GM18867 (cell line): ENCODE data around the gene EDN2.

Source experiments
- ATAC-seq: cut with Tn5 transposase; IDR thresholded peaks from one replicate; pipeline ENCODE4 v1.9.1; 2021; ENCODE audit warnings: mild to moderate bottlenecking, moderate library complexity; ENCODE audit not compliant: unreplicated experiment

Gene EDN2

DNA sequence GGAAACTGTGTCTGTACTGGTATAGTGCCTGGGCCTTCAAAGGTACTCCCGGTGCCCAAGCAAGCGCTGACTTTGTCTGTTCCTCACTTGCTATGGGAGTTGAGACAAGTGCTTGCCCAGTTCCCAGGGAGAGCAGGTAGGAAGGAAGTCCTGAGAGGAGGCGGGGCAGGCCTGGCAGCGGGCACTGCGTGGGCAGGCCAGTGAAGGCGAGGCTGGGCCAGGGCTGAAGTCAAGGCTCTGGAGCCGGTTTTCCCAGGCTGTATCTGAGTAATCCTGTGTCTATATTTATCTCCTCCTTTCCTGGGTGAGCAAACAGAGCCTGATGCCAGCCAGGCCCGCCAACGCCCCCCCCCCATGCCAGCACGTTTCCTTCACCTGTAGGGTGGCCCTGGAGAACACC lies 15.9 kb upstream of the EDN2 start:
- no peak for ATAC-seq

DNA sequence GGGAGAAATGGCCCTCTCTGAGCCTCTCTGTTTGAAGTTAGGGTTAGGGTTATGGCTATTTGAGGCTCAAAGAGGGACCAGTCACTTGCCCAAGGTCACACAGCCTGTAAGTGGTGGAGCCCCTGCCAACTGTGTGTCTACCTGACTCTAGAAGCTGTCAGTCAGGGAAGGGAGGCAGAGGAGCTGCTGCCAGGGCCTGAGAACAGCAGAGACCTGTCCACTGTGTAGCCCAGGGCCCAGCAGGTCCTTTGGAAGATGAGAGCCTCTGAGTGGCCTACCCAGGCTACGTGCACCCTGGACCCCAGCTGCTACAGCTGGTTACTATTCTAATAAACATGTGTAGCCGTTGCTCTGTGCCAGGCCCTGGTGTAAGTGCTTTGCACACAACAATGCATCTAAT lies 15.1 kb upstream of the EDN2 start:
- no peak for ATAC-seq

DNA sequence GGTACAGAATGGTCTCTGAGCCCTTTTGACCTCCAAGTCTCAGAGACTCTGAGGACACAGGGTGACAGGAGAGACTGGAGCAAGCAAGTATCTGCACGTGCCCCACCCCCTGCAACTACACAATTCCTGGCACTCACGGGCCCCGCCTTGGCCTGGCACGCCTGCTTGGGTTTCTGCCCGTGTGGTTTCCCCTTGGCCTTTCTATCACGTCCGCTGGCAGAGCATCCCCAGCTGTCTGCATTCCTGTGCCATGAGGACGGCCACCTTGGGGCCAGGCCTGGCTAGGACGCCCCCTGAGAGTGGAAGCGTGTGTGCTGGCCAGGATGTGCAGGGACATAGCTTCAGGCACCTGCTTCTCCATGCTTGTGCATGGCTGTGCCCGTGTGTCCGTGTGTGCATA lies 14.3 kb upstream of the EDN2 start:
- ATAC-seq, result no peak

DNA sequence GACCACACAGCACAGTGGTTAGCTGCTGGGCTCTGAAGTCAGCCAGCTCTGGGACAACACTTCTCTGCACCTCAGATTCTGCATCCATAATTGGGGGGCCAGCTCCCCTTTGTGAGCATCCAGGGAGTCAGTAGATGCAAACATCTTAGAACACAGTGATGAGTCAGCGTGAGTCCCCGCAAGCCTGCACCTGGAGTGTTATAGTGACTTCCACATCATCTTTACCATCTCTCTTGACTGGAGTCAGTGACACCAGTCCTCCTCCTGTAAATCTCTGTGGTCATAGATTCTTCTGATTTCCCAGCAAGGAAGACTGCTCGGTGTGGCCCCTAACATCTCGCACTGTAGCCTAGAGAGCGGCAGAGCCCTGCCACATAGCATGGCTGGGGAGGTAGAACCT lies 13.9 kb upstream of the EDN2 start:
- ATAC-seq, result no peak

DNA sequence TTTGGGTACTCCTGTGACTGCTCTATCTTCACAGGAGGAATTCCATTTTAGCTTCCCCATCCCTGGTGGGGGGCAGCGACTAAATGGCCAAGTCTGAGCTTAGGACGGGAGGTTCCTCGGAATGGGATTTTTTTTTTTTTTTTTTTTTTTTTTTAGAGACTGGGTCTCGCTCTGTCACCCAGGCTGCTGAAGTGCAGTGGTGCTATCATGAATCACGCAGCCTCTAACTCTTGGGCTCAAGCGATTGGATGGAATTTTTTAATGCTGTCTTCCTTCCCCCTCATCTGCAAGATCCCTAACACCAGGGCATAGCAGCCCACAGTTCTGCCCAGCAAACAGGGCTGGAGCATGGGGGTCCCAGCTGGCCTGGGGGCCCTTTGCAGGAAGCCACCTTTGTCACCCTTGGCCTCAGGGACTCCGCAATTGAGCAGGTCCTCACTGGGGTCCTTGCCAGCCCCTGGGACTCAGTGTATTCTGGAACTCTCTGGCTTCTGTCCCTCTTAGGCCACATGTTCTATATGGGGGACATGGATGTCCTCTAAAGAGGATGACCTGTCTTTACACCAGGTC lies 13.1 kb upstream of the EDN2 start:
- no peak for ATAC-seq

- no peak for ATAC-seq
Observed at GRCh38 chr1:41497056-41497440, 12.6 kb upstream of the EDN2 start.

GRCh38 chr1:41496080-41497055 lies 11.9 kb upstream of the EDN2 start:
- ATAC-seq, result no peak

DNA sequence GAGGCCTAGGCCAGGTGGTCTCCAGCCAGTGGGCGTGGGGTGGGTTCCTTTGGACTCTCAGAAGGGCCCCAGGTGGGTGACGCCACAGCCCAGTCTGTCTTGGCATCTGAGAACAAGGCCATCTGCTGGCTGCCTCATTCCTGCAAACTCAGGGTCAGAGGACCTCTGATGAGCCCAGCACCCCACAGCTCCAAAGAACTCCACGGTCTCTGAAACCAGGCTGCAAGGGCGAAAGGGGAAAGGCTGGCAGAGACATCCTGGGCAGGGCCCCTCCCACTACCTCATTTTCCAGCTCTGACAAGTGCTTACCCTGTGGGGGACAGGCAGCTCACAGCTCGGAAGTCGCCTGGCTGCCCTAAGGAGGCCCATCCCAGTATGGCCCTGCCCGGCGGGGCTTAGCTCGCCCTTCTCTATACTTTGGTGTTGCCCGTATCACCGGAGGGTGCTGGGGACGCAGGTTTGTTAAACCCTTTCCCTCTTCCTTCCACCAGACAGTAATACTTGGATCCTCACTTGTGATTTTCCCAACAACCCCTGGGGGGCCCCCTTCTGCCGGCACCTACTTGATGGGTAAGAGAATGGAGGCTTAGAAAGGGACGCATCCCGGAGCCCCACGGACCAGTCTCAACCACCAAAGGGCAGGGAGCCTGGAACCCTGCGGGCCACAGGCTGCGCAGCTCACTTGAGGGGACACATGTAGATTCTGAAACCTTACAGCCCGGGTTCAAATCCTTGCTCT lies 10.9 kb upstream of the EDN2 start:
- ATAC-seq, result no peak

GRCh38 chr1:41494351-41495209 lies 10.1 kb upstream of the EDN2 start:
- ATAC-seq, result no peak

DNA sequence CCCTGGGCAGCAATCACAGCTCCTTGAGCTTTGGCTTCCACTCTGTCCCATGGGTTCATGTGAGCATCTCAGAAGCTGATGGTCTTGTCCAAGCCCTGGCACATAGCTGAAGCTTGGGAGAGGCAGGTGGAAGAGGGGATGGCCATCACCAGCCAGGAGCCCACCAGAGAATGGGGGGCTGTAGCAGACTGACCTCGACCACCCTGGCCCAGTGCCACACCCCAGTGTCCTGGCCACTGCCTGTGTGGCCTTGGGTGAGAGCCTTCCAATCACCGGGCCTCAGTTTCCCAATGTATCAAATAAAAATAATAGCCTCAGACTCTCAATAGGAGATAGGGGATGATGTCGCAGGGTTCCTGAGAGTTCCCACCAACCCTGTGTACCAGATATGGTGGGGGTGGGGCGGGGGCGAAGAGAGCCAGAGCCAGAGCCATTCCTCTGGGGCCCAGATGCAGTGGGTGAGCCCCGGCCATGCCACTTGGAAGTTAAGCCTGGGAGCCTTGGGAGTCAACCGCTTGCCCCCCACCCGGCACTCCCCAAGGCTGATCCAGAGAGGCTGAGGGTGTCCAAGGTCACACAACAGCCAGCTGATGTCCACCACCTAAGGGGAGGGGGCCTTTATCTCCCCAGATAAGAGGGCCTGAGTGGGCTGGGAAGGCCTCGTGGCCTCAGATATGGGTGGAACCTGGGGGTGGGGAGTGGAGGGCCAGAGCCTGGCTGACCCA lies 9.3 kb upstream of the EDN2 start:
- no peak for ATAC-seq

DNA sequence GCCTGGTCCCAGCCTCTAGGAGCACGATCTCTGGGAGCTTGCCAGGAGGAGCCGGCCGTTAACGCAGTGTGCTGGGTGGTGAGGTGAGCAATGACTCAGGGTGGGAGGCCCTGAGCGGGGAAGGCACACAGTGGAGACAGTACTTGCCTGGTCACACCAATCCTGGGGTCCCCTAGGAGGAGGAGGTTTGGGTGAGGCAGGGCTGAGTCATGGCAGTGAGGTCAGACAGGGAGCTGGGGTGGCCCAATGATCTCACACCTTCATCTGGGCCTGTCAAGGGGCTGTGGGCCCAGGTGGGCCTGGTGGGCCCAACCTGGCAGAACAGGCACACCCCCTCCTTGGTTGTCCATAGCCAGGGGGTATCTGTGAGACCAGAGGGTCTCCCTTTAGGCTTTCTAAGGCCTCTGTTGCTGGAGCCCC lies 8.6 kb upstream of the EDN2 start:
- ATAC-seq, result no peak

- no peak for ATAC-seq
Observed at GRCh38 chr1:41492341-41492848, 7.9 kb upstream of the EDN2 start.

GRCh38 chr1:41490911-41491310 lies 6.4 kb upstream of the EDN2 start:
- no peak for ATAC-seq

DNA sequence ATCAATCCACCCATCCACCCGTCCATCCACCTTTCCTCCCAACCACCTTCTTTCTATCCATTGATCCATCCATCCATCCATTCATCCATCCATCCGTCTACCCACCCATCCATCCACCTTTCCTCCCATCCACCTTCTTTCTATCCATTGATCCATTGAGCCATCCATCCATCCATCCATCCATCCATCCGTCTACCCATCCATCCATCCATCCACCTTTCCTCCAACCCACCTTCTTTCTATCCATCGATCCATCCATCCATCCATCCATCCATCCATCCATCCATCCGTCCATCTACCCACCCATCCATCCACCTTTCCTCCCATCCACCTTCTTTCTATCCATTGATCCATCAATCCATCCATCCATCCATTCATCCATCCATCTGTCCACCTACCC lies 5.1 kb upstream of the EDN2 start:
- no peak for ATAC-seq

- no peak for ATAC-seq
Observed at GRCh38 chr1:41488040-41488951, 3.8 kb upstream of the EDN2 start.

DNA sequence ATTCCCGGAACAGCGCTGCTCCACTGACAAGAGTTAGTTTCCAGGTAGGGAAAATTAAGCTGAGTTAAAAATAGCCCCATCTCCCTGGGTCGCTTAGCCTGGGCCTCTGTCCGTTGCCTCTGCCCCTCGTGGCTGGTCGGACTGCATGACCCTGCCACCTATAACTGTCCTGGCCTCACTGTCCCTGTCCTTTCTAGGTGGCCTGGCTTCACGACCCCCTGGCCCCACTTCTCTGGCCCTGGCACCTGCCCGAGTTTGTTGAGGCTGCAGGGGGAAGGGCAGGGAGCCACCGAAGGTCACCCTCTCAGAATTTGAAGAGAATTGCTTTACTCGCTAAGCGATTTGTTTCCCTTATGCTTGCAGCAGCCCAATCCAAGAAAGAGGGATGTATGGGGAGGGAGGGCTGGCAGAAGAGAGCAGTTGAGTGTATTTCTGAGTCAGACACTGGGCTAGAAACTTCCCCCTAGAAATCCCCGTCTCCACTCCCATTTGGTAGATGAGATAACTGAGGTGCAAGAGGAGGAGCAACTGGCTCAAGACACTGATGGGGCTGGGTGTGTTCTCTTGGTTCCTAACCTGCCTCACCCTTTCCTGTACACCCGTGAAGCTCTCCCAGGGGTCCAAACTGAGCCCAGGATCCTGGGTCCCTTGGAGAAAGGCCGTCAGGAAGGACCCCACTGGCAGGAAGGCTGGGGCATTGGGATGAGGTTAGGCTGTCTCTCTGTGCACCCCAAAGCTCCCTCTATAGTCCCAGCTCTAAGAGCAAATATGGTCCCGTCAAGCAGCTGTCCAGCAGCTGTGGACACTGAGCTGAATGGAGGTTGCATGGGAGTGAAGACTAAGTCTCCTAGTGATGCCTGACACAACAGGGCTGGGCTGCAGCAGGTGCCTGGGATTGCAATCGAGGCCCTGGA lies 2.9 kb upstream of the EDN2 start:
- ATAC-seq, result no peak

GRCh38 chr1:41486371-41487125 lies 2.1 kb upstream of the EDN2 start:
- ATAC-seq, result no peak
